ENCODE measurements around the gene RELCH.

The RELCH gene

GRCh38 chr18:62287781-62288664, 101.0 kb downstream of the RELCH start:
- no peak for TF ChIP-seq GATA1 (IDR thresholded peaks at IDR 0.05; ENCODE audit: low read depth, low read length)
- no peak for TF ChIP-seq POLR2A (IDR thresholded peaks at IDR 0.05; ENCODE audit: low read length)
- no peak for DNase-seq

GRCh38 chr18:62288665-62289008, 101.6 kb downstream of the RELCH start:
- no peak for TF ChIP-seq POLR2A (IDR thresholded peaks at IDR 0.05; ENCODE audit: low read length)
- TF ChIP-seq GATA1 (IDR thresholded peaks at IDR 0.05; ENCODE audit: low read depth, low read length): no peak
- DNase-seq: no peak

- DNase-seq: no peak
- TF ChIP-seq GATA1 (IDR thresholded peaks at IDR 0.05; ENCODE audit: low read depth, low read length) (no peak), POLR2A (IDR thresholded peaks at IDR 0.05; ENCODE audit: low read length) (no peak)
These were observed 102.0 kb downstream of the RELCH start for GRCh38 chr18:62289047-62289446.

GRCh38 chr18:62294073-62294472, 107.0 kb downstream of the RELCH start:
- DNase-seq: no peak

GRCh38 chr18:62300359-62300963, 113.4 kb downstream of the RELCH start:
- no peak for TF ChIP-seq GATA1 (IDR thresholded peaks at IDR 0.05; ENCODE audit: low read depth, low read length)
- TF ChIP-seq POLR2A (IDR thresholded peaks at IDR 0.05; ENCODE audit: low read length): no peak
- no peak for DNase-seq

More at GRCh38 chr18:62294073-62294472, 107.0 kb downstream of the RELCH start:
- TF ChIP-seq GATA1 (IDR thresholded peaks at IDR 0.05; ENCODE audit: low read depth, low read length): no peak
- TF ChIP-seq POLR2A (IDR thresholded peaks at IDR 0.05; ENCODE audit: low read length): no peak

- no peak for DNase-seq
- TF ChIP-seq POLR2A (IDR thresholded peaks at IDR 0.05; ENCODE audit: low read length) (no peak), GATA1 (IDR thresholded peaks at IDR 0.05; ENCODE audit: low read depth, low read length) (no peak)
These were observed 114.3 kb downstream of the RELCH start for GRCh38 chr18:62301322-62301721.

- DNase-seq: no peak
- TF ChIP-seq GATA1 (IDR thresholded peaks at IDR 0.05; ENCODE audit: low read depth, low read length): no peak
- no peak for TF ChIP-seq POLR2A (IDR thresholded peaks at IDR 0.05; ENCODE audit: low read length)
These were observed 125.8 kb downstream of the RELCH start for GRCh38 chr18:62312851-62313250.

- no peak for TF ChIP-seq GATA1 (IDR thresholded peaks at IDR 0.05; ENCODE audit: low read depth, low read length)
- no peak for TF ChIP-seq POLR2A (IDR thresholded peaks at IDR 0.05; ENCODE audit: low read length)
- peak; percentile 27 to 79 for DNase-seq
These were observed 131.4 kb downstream of the RELCH start for GRCh38 chr18:62318228-62319180.

- TF ChIP-seq POLR2A (IDR thresholded peaks at IDR 0.05; ENCODE audit: low read length): no peak
- no peak for TF ChIP-seq GATA1 (IDR thresholded peaks at IDR 0.05; ENCODE audit: low read depth, low read length)
- peak in 1 of 2 experiments; percentile 14 for DNase-seq
These were observed 134.1 kb downstream of the RELCH start for GRCh38 chr18:62321201-62321600.

- no peak for TF ChIP-seq GATA1 (IDR thresholded peaks at IDR 0.05; ENCODE audit: low read depth, low read length)
- no peak for TF ChIP-seq POLR2A (IDR thresholded peaks at IDR 0.05; ENCODE audit: low read length)
- no peak for DNase-seq
These were observed 136.6 kb downstream of the RELCH start for GRCh38 chr18:62323483-62324180.

- no peak for TF ChIP-seq POLR2A (IDR thresholded peaks at IDR 0.05; ENCODE audit: low read length)
- TF ChIP-seq GATA1 (IDR thresholded peaks at IDR 0.05; ENCODE audit: low read depth, low read length): no peak
- DNase-seq: peak; percentile 33 to 41
These were observed 137.2 kb downstream of the RELCH start for GRCh38 chr18:62324181-62324828.

- TF ChIP-seq GATA1 (IDR thresholded peaks at IDR 0.05; ENCODE audit: low read depth, low read length) (no peak), POLR2A (IDR thresholded peaks at IDR 0.05; ENCODE audit: low read length) (no peak)
- peak; percentile 76 to 87 for DNase-seq
These were observed 138.1 kb downstream of the RELCH start, which contains the start of gene TNFRSF11A for GRCh38 chr18:62324917-62325805. Gene TNFRSF11A (plus strand): TSS chr18:62325310. CDS start chr18:62325353, 43 bp downstream.

All from erythroblast (primary cell).